Measurements from ENCODE around the gene DIRAS1. TPM values are rescaled to one million over a fixed set of nuclear protein-coding genes. Genes with fewer than 3 reads are reported as not detected.

The DIRAS1 gene
- total and polyA plus RNA-seq, 2 of the 4 experiments (the other 2 are of a cell fraction), result 1.4 to 10.3 TPM

DNA sequence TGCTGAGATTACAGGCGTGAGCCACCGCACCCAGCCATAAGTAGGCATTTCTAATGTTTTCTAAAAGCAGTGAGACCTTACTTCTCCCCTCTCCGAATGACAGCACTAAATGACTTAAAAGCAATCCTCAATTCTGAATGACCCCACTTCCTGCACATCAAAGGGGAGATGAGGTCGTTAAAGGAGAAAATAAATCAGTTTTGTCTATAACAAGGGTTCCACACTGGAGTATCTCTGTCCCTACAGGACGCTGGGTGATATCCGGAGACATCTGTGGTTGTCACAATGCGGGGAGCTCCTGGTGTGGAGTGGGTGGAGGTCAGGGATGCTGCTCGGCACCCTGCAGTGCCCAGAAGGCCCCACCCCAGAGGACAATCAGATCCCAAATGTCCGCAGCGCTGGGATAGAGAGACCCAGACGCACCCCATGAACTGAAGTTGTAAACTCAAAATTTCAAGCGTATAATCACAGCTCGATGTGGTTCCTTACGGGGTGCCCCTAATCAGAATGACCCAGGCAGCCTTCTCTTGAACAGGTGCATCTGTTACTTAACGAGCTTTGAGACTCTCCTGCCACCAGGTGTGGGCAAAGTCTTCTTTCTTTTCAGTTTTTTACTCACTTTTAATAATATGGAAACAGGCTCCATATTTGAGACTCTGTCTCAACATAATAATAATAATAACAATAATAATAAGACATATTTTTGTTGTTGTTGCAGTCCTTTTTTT lies 21.6 kb downstream of the DIRAS1 start:
- intact Hi-C loops (cut with micrococcal nuclease), result no loop called here
- CTCF ChIA-PET, result no interaction called here

More for the DNA sequence above, 21.6 kb downstream of the DIRAS1 start:
- DNase-seq, result no peak
- no peak overlapping the region for H4K91ac ChIP-seq (ENCODE audit: insufficient read depth, low read depth, low read length)
- no peak overlapping the region for H4K8ac ChIP-seq (ENCODE audit: low read depth in 2 of 2, low read length in 2 of 2)
- TF ChIP-seq ELK1 (IDR thresholded peaks at IDR 0.05; ENCODE audit: borderline replicate concordance, low read depth, low read length), result no peak
- TF ChIP-seq BHLHE40 (IDR thresholded peaks at IDR 0.05; ENCODE audit: low read depth, low read length), result no peak
- no peak overlapping the region for H2BK5ac ChIP-seq (ENCODE audit: low read depth, low read length, poor library complexity, severe bottlenecking)
- no peak overlapping the region for H3K27ac ChIP-seq (ENCODE audit: insufficient read depth, low read length)
- in situ Hi-C loops (cut with MboI; ENCODE audit: low sequenced_read_pairs), result no loop called here
- peaks cover 51% of the 10 kb centered on the region for H3K27me3 ChIP-seq (ENCODE audit: control insufficient read depth, insufficient read depth, low read length)
- no peak overlapping the region for H3K14ac ChIP-seq (replicated peaks; ENCODE audit: low read depth, low read length)
- no peak overlapping the region for H2AK5ac ChIP-seq (ENCODE audit: low read depth, low read length)
- no peak for ATAC-seq (ENCODE audit: low read depth)
- H3K18ac ChIP-seq (ENCODE audit: low read depth, low read length), result no peak overlapping the region
- H2BK20ac ChIP-seq (ENCODE audit: low read depth, low read length), result no peak overlapping the region
- H3K9me1 ChIP-seq (ENCODE audit: insufficient read depth, low read length), result no peaks in the 10 kb centered on the region
- no peaks in the 10 kb centered on the region for H3K79me1 ChIP-seq (ENCODE audit: low read depth in 1 of 2, low read length in 2 of 2)
- H3K4me1 ChIP-seq (ENCODE audit: control insufficient read depth, insufficient read depth, low read length), result no peaks in the 10 kb centered on the region
- no peaks in the 10 kb centered on the region for H3K9me3 ChIP-seq (ENCODE audit: control insufficient read depth, insufficient read depth, low read length)
- no peak overlapping the region for H3K4me2 ChIP-seq (ENCODE audit: low read depth, low read length)
- H3K4ac ChIP-seq (ENCODE audit: low read depth, low read length), result no peak overlapping the region
- no peak overlapping the region for H2AK9ac ChIP-seq (replicated peaks; ENCODE audit: low read depth, low read length, poor library complexity)
- no peak overlapping the region for H3K4me3 ChIP-seq (ENCODE audit: insufficient read depth, low read depth, low read length)
- H2BK15ac ChIP-seq (ENCODE audit: low read depth, low read length), result no peak overlapping the region
- no peaks in the 10 kb centered on the region for H3K36me3 ChIP-seq (ENCODE audit: control insufficient read depth, insufficient read depth, low read length)
- no peak overlapping the region for H2BK120ac ChIP-seq (ENCODE audit: low read depth, low read length)
- dilution Hi-C loops (cut with HindIII; ENCODE audit: low sequenced_read_pairs, unreplicated experiment), result no loop called here
- BruUV-seq (replicated peaks), result no TSS peak
- no peak overlapping the region for H3K56ac ChIP-seq (ENCODE audit: extremely low read depth, insufficient read depth, low read length)
- H4K20me1 ChIP-seq (ENCODE audit: insufficient read depth, low read length), result no peaks in the 10 kb centered on the region; the same call in none of the 2 replicates
- H4K5ac ChIP-seq (ENCODE audit: low read depth, low read length), result no peak overlapping the region
- POLR2A ChIA-PET (ENCODE audit: unreplicated experiment), result no interaction called here
- H3K9ac ChIP-seq (ENCODE audit: low read depth, low read length), result no peak overlapping the region
- H2AFZ ChIP-seq (replicated peaks; ENCODE audit: low read length, poor library complexity), result no peak overlapping the region
- WGBS, 2 experiments (ENCODE audit: extremely low coverage in 2 of 2, insufficient read length in 1 of 2), result 75% methylated on average over 6 of the region's 15 CpGs; no CpG with 5 or more reads in 1 of the 2 experiments
- no peak overlapping the region for H3K23ac ChIP-seq (ENCODE audit: low read depth, low read length)
